Measurements from ENCODE around the gene CPXM1. TPM values are rescaled to one million over a fixed set of nuclear protein-coding genes. Genes with fewer than 3 reads are reported as not detected.

Gene CPXM1
- total and polyA plus RNA-seq, 9 of the 15 experiments (the other 6 are each of a cell fraction or from before 2014, with no cell fraction given) = 0.04 to 1.1 (median 0.37) TPM; not detected in 2

- Histone ChIP-seq H3K4me1 (replicated peaks in 1 of 2; ENCODE audit: control insufficient read depth in 2 of 2, insufficient read depth in 2 of 2, low read length in 2 of 2) (no peaks in the 10 kb centered on the region), H3K4me3 (no peak overlapping the region), H3K79me2 (ENCODE audit: control insufficient read depth, insufficient read depth, low read length) (no peaks in the 10 kb centered on the region), H4K20me1 (replicated peaks; ENCODE audit: control insufficient read depth, insufficient read depth, low read length) (no peaks in the 10 kb centered on the region), H3K9me1 (ENCODE audit: control insufficient read depth, insufficient read depth, low read length) (no peaks in the 10 kb centered on the region), H3K4me2 (ENCODE audit: insufficient read depth, low read length) (no peak overlapping the region), H3K27ac (ENCODE audit: extremely low read depth, low read depth, low read length) (no peak overlapping the region), H3K36me3 (ENCODE audit: control insufficient read depth, insufficient read depth, low read length) (no peaks in the 10 kb centered on the region), H3K9me3 (replicated peaks; ENCODE audit: control insufficient read depth, insufficient read depth, low read depth, low read length) (no peaks in the 10 kb centered on the region), H3K9ac (ENCODE audit: insufficient read depth in 1 of 2, low read depth in 2 of 2, low read length in 2 of 2) (no peak overlapping the region), H2AFZ (ENCODE audit: low read depth, low read length) (no peak overlapping the region; the same call in 1 of the 2 replicates), H3K27me3 (ENCODE audit: control insufficient read depth in 2 of 2, insufficient read depth in 2 of 2, low read length in 2 of 2) (peaks cover 0 to 4% of the 10 kb centered on the region in 2 experiments; a peak in 2 of 5 replicates)
- in situ Hi-C loops (cut with MboI) (no loop called here), intact Hi-C loops (cut with micrococcal nuclease) (no loop called here)
- no TSS peak for BruUV-seq (replicated peaks)
- TF ChIP-seq ATF3 (IDR thresholded peaks at IDR 0.05) = no peak
- TF ChIP-seq ATF3 (CRISPR knock-in tag; conservative IDR thresholded peaks at IDR 0.05) = no peak
- TF ChIP-seq NR2C1 (IDR thresholded peaks at IDR 0.05) = no peak
- no peak for TF ChIP-seq NR2C1 (tag; IDR thresholded peaks at IDR 0.05)
- TF ChIP-seq PTTG1 (tag; IDR thresholded peaks at IDR 0.05; ENCODE audit: low read depth) = no peak
- no peak for TF ChIP-seq ZNF583 (CRISPR knock-in tag; IDR thresholded peaks at IDR 0.05)
- TF ChIP-seq DLX4 (CRISPR knock-in tag; IDR thresholded peaks at IDR 0.05) = no peak
- TF ChIP-seq E2F4 (CRISPR knock-in tag; IDR thresholded peaks at IDR 0.05; ENCODE audit: low read depth) = no peak
- no peak for TF ChIP-seq HNRNPL (IDR thresholded peaks at IDR 0.05; ENCODE audit: low read depth, low read length)
- TF ChIP-seq ELF4 (CRISPR knock-in tag; IDR thresholded peaks at IDR 0.05) = no peak
- ATAC-seq (no peak), DNase-seq (ENCODE audit: extremely low read depth in 1 of 4, low spot score in 3 of 4) (no peak), FAIRE-seq (no peak)
- 44% methylated on average over 10 of the region's 10 CpGs for WGBS (ENCODE audit: insufficient coverage, low coverage, missing lambda C conversion rate)
- ChIA-PET POLR2A (no interaction called here), CTCF (ENCODE audit: low intra/inter-chr PET ratio) (interaction anchor here (0.6 kb wide), 1 partner anchor 233 kb away, joined by 6 read pairs; no protein-coding TSS in a partner anchor)
These were observed 21.7 kb downstream of the CPXM1 start for GRCh38 chr20:2778602-2779321.

Data from K562 (cell line).